HG03432 (cell line): ENCODE results near the gene RNF152.

Source experiments
- ATAC-seq: cut with Tn5 transposase; IDR thresholded peaks from one replicate; pipeline ENCODE4 v1.9.1; 2021; ENCODE audit warnings: mild to moderate bottlenecking, moderate library complexity; ENCODE audit not compliant: unreplicated experiment

RNF152 gene

DNA sequence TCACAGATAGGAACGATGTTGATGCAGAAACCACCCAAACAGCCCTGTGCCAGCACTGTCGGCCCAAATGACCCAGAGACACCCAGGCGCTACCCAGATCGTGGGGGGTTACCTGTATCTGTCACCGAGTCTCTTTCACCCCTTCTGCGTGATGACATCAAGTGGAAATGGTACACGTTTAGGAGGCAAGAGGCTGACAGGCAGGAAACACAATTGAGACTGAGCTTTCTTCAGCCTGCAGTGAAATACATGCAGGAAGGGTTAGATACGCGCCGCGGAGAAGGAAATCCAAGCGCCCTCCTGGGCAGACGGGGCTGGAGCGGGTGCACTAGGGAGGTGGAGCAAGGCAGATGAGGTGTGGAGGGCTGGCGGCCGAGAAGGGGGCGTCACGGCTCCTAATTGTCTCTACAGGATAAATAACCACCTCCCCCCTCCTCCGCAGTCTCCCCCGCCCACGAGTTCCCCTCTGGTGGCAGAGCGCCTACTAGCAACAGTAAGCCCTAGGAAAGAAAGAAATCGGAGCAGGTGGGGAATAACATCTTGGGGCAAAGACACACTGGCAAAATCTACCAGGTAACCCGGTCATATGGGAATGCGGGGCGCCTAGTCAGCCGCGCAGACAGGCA is at the start of gene RNF152:
RNF152 (minus strand) TSS at position 325 of the 626 bp plus-strand sequence. CDS start 76,544 bp downstream, outside the sequence.
- ATAC-seq = no peak

- ATAC-seq = no peak
Observed at GRCh38 chr18:61941948-61942471, 49.2 kb upstream of the RNF152 start.

GRCh38 chr18:61939046-61939674 is 46.4 kb upstream of the RNF152 start:
- peak; percentile 70 for ATAC-seq

- no peak for ATAC-seq
Observed at GRCh38 chr18:61935362-61935761, 42.6 kb upstream of the RNF152 start.

GRCh38 chr18:61931654-61932379 is 39.0 kb upstream of the RNF152 start:
- ATAC-seq = no peak

- no peak for ATAC-seq
Observed at GRCh38 chr18:61929881-61930640, 37.3 kb upstream of the RNF152 start.

- ATAC-seq = no peak
Observed at GRCh38 chr18:61926532-61926931, 33.7 kb upstream of the RNF152 start.

DNA sequence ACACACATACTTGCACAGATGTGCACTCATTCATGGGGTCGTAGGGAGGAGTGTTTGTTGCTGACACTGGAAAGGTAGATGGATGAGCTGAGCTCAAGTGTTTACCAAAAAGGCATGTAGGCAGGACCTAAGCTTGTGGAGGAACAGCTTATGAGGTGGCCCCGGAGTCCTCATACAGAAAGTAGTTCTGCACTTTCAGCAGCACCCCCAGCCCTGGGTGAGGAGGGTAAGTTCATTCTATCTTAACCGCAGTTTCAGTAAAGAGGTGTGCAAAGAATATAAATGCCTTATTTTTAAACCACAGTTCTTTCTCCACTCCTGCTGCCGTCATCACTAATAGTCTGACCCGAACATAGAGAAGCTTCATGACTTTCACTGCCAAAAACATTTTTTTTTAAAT is 31.7 kb upstream of the RNF152 start:
- ATAC-seq = no peak

- no peak for ATAC-seq
Observed at GRCh38 chr18:61922435-61922834, 29.6 kb upstream of the RNF152 start.

DNA sequence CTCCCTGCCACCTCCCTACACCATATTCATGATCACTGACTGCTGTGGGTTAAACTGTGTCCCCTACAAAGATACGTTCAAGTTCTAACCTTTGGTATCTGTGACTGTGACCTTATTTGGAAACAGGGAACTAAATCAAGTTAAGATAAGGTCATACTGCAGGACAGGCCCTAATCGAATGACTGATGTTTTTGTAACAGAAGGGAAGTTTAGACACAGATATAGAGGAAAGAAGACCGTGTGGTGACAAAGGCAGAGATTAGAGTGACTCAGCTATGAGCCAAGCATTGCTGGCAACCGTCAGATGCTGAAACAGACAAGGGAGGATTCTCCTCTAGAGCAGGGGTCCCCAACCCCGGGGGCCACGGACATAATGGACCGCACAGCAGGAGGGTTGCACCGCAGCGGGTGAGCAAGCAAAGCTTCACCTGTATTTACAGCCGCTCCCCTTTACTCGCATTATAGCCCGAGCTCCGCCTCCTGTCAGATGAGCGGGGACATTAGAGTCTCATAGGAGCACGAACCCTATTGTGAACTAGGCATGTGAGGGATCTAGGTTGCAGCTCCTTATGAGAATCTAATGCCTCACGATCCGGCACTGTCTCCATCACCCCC is 28.9 kb upstream of the RNF152 start:
- ATAC-seq = no peak

DNA sequence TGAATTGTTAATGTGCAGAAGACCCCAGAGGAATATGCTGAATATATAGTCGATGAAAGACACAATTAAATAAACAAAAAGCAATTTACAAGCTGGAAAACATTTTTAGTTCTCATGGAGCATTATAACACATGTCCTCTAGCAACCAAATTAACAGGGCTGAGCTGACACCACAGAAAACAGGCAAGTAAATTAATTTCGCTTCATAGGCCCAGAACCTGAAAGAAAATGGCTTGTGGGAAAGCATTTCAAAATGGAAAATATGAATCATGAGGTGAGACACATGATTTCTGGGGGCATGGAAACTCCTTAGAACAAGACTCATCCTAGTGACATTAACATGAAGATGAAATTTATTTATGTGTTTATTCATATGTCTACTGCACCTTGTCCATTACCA is 25.0 kb upstream of the RNF152 start:
- ATAC-seq = no peak

- ATAC-seq = no peak
Observed at GRCh38 chr18:61912476-61912875, 19.7 kb upstream of the RNF152 start.

- no peak for ATAC-seq
Observed at GRCh38 chr18:61910101-61910500, 17.3 kb upstream of the RNF152 start.

DNA sequence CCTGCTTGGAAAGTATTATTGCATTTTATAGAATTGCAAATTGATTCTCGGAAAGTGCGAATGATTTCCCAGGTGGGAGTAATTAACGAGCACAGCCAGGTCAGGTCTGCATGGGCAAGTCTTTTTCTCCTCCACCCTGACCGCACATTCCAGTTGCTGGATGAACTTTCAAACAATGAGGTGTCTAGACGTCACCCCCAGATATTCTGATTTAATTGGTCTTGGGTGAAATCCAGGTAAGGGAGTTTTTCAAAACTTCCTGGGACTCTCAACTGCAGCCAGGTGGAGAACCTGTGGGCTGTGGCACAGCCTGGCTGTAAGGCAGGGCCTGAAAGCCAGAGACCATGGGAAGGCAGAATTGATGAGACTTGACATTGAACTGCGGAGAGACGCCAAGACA is 15.9 kb upstream of the RNF152 start:
- ATAC-seq = no peak

- peak; percentile 99 for ATAC-seq
Observed at GRCh38 chr18:61901323-61901986, 8.6 kb upstream of the RNF152 start.

DNA sequence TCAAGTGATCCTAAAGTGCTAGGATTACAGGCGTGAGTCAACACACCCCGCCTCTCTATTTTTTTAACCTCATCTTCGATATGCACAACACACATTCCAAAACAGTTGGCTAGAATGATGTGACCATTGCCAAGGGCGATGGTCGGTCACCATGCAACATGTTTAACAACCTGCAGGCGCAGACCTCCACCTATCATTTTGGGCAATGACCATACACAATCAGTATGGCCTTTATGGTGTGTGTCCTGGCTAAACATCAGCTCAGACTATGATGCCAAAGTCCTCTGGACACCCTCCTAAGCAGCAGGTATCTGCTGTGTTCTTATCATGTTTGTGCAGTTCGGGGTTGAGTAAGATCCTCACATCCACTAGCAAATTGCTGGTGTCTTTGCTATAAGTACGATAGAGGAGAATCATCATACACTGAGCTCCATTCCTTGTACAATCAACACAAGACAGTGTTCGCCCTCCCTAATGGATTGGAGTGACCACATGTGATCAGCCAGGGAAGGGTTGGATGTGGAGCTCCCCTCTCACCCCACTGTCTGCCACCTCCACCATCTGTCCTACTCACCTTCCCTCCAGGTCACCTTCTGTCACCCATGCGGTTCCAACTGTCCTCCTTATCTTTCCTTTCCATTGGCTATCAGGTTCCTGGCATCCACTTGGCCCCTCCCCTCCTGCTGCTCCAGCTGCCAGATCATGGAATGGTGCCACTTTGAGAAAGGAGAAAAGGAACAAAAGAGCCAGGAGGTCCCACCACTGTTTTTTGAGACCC is 7.9 kb upstream of the RNF152 start:
- ATAC-seq = no peak

DNA sequence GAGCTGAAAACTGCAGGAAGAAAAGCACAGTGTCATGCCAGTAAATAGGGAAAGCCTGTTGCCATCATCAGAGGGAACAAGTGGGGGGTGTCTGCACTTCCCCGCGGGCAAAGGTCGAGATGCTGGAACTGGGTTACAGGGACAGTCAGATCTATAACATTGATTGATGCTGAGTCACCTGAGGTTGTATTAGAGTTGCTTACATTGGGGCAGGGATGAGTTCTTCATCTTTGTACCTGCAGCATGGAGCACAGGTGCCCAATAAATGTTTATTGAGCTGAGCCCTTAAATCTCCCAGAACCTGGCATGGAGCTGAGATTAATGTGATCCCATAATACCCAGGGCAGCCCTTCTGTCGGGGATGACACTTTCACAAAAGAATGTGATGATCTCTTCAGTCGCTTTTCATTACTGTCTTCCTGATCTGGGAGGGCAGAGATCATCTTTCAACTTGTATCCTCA is 5.9 kb upstream of the RNF152 start:
- no peak for ATAC-seq

- ATAC-seq = no peak
Observed at GRCh38 chr18:61896757-61897156, 4.0 kb upstream of the RNF152 start.

DNA sequence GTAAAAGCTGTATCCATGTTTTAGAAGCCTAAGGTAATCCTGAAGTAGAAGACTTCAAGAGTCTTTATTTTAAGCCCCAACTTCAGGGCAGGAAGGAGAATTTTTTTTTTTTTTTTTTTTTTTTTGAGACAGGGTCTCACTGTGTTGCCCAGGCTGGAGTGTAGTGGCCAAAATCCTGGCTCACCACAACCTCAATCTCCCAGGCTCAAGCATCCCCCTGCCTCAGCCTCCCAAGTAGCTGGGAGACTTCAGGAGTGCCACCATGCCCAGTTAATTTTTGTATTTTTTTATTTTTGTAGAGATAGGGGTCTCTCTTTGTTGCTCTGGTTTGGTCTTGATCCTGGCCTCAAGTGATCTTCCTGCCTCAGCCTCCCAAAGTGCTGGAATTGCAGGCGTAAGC is 3.3 kb upstream of the RNF152 start:
- ATAC-seq = no peak
